ENCODE measurements around the gene CHST14. TPM values are rescaled to one million over a fixed set of nuclear protein-coding genes. Genes with fewer than 3 reads are reported as not detected.

Gene CHST14
- total RNA-seq = 1 to 10 TPM in 3 of 4 donors, under 1 TPM in 1; 0.83 to 3.5 (median 2.6) TPM

DNA sequence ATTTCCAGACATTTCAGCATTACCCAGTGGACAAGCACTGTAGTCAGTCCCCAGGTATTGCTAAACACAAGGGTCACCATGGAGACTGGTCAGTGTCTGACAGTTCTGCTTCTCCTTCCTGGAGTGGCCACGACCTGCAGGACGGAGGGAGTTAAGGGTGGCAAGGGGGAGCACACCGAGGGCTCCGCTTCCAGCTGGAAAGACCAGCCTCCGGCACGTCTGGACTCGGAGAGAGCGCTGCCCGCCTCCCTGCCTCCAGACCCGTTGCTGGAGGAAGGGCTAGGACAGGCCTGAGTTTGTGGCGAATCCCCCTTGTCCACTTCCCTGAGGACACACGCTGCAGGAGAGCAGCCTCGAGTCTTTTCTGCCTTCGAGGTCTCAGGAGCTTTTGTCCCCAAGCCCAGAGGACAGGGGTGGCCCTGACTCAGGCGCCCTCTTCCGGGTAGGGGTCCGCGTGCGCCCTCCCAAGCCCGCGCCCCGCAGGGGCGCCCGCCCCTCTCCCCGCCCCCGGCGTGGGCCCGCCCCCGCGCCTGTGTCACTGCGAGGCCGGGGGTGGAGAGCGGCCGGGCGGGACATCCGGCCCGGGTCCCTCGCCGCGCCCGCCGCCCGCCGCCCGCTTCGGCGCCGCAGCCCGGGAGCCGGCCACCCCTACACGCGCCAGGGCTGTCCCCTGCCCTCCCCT is at the start of gene CHST14:
CHST14 (plus strand) TSS at position 562 of the 682 bp plus-strand sequence. CDS start 230 bp downstream, outside the sequence.
- DNase-seq = peak; percentile 68 to 73 (median 73)
- peaks cover 0 to 19% (median 4%) of the 10 kb centered on the region in 4 donors for H3K4me1 ChIP-seq
- peak within 1 kb of the TSS; percentile 75 to 94 (median 89) for H3K4me3 ChIP-seq
- TF ChIP-seq, protein P1, sequence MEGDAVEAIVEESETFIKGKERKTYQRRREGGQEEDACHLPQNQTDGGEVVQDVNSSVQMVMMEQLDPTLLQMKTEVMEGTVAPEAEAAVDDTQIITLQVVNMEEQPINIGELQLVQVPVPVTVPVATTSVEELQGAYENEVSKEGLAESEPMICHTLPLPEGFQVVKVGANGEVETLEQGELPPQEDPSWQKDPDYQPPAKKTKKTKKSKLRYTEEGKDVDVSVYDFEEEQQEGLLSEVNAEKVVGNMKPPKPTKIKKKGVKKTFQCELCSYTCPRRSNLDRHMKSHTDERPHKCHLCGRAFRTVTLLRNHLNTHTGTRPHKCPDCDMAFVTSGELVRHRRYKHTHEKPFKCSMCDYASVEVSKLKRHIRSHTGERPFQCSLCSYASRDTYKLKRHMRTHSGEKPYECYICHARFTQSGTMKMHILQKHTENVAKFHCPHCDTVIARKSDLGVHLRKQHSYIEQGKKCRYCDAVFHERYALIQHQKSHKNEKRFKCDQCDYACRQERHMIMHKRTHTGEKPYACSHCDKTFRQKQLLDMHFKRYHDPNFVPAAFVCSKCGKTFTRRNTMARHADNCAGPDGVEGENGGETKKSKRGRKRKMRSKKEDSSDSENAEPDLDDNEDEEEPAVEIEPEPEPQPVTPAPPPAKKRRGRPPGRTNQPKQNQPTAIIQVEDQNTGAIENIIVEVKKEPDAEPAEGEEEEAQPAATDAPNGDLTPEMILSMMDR (IDR thresholded peaks at IDR 0.05) = no peak
- no peak for TF ChIP-seq POLR2A (IDR thresholded peaks at IDR 0.05)
- H3K36me3 ChIP-seq = peaks cover 0 to 14% (median 0%) of the 10 kb centered on the region in 3 donors
- peak within 1 kb of the TSS; percentile 85 to 93 (median 90) for H3K27ac ChIP-seq
- H3K9me3 ChIP-seq = no peaks in the 10 kb centered on the region
- no peaks in the 10 kb centered on the region for H3K27me3 ChIP-seq

DNA sequence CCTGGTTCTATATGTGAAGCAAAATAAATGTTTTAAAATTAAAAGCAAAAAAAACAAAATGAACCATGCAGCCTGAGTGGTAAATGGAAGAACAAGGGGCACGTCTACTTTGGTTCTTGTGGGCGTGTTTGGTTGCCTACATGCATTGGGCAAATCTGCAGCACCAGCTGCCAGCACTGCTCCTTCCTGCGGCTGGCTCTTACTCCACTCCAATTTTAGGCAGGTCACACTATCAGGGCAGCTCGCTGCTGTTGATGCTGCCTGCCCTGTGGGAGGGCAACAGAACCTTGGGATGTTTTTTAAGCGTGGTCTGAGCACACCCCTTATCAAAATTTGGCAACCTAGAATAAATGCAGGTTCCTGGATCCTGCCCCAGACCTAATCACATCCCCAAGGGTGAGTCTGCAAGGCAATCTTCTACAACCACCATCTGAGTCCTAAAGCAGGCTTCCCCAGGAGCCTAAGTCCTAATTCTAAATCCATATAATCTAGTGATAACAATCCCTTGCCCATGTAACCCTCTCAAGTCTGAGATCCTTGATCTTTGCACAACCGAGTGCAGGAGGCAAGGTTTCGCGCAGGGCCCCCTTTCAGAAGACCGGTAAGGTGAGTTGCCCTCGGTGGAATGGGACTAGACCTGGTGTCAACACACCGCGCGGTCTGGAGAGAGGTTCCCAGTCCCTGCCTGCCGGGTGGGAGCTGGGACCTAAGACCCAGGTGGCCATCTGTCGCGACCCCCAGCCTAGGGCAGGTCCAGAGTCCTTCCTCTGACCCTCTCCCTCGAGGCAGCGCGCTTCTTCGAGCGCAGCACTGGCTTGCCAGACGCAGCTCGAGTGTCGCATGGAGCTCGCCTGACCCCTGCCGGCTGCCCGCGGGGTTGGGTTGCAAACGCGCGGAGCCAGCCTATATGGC is 49.3 kb upstream of the CHST14 start:
- peak; percentile 60 to 91 (median 90) for DNase-seq
- Histone ChIP-seq H3K27me3 (no peaks in the 10 kb centered on the region), H3K27ac (peak overlapping the region in 1 of 4 donors; percentile 51), H3K9me3 (no peaks in the 10 kb centered on the region), H3K36me3 (peaks cover 0 to 9% (median 0%) of the 10 kb centered on the region in 3 donors), H3K4me1 (peaks cover 6 to 20% (median 7%) of the 10 kb centered on the region in 4 donors), H3K4me3 (peak overlapping the region in 1 of 4 donors; percentile 18)
- TF ChIP-seq, protein P1 (IDR thresholded peaks at IDR 0.05) = peak; percentile 77 to 99 (median 94)
- no peak for TF ChIP-seq POLR2A (IDR thresholded peaks at IDR 0.05)

- DNase-seq = no peak
- H3K36me3 ChIP-seq = no peaks in the 10 kb centered on the region
- H3K27ac ChIP-seq = no peak overlapping the region
- no peaks in the 10 kb centered on the region for H3K27me3 ChIP-seq
- H3K4me1 ChIP-seq = peaks cover 6 to 20% (median 7%) of the 10 kb centered on the region in 4 donors
- H3K4me3 ChIP-seq = no peak overlapping the region
- TF ChIP-seq, protein P1 (IDR thresholded peaks at IDR 0.05) = no peak
- no peak for TF ChIP-seq POLR2A (IDR thresholded peaks at IDR 0.05)
- H3K9me3 ChIP-seq = no peaks in the 10 kb centered on the region
Observed at GRCh38 chr15:40424483-40425115, 46.2 kb upstream of the CHST14 start.

- no peak overlapping the region for H3K27ac ChIP-seq
- H3K4me3 ChIP-seq = no peak overlapping the region
- H3K4me1 ChIP-seq = peaks cover 6 to 12% (median 7%) of the 10 kb centered on the region in 4 donors
- no peak for TF ChIP-seq POLR2A (IDR thresholded peaks at IDR 0.05)
- TF ChIP-seq, protein P1 (IDR thresholded peaks at IDR 0.05) = no peak
- DNase-seq = no peak
- no peaks in the 10 kb centered on the region for H3K27me3 ChIP-seq
- no peaks in the 10 kb centered on the region for H3K36me3 ChIP-seq
- no peaks in the 10 kb centered on the region for H3K9me3 ChIP-seq
Observed at GRCh38 chr15:40425681-40426080, 45.1 kb upstream of the CHST14 start.

DNA sequence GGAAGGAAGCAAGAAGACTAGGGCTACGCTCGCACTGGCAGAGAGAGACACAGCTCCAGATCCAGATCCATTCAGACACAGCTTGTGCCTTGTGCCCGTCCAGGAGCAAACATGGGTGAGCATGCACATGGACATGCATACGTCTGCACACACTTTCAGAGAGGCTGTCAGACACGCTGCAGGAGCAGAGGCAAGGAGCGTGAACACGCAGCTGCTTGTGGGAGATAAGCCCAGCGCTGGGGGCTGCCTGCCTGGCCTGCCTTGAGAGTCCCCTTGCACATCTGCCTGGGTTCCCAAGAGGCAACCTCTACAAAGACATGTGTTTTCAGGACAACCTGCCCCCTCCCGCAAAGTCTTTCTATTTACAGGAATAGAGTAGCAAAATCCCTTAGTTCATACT is 43.6 kb upstream of the CHST14 start:
- Histone ChIP-seq H3K27ac (no peak overlapping the region), H3K4me3 (no peak overlapping the region), H3K4me1 (no peaks in the 10 kb centered on the region), H3K36me3 (no peaks in the 10 kb centered on the region), H3K9me3 (no peaks in the 10 kb centered on the region), H3K27me3 (no peaks in the 10 kb centered on the region)
- TF ChIP-seq, protein P1 (IDR thresholded peaks at IDR 0.05) = no peak
- no peak for TF ChIP-seq POLR2A (IDR thresholded peaks at IDR 0.05)
- peak in 1 of 3 donors; percentile 10 for DNase-seq
